ENCODE data around the gene ZC3H15. TPM values are rescaled to one million over a fixed set of nuclear protein-coding genes. Genes with fewer than 3 reads are reported as not detected.

Gene ZC3H15
- total RNA-seq, 1 donor from 2014 or later, result 77.9 TPM

- peak; percentile 93 for DNase-seq
Measured at GRCh38 chr2:186544255-186544675, 58.2 kb downstream of the ZC3H15 start.

DNA sequence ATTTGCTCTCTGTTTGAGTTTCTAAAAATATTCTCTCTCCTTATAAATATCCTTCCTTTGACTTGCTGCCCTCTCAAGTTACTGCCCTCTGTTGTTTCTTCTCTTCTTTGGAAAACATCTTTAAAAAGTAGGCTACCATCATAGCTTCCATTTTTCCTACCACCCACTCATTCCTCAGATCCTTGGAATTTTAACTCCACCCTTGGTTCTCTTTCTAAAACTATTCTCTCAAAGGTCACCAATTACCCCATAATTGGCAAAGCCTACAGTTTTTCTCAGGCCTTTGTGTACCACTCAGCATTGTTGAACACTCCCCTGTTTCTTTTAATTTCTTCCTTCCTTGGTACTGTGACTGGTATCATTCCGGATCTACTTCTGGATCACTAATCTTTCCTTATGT lies 60.8 kb downstream of the ZC3H15 start:
- peak; percentile 30 for DNase-seq

- no peak for DNase-seq
Measured at GRCh38 chr2:186551323-186552050, 65.4 kb downstream of the ZC3H15 start.

DNA sequence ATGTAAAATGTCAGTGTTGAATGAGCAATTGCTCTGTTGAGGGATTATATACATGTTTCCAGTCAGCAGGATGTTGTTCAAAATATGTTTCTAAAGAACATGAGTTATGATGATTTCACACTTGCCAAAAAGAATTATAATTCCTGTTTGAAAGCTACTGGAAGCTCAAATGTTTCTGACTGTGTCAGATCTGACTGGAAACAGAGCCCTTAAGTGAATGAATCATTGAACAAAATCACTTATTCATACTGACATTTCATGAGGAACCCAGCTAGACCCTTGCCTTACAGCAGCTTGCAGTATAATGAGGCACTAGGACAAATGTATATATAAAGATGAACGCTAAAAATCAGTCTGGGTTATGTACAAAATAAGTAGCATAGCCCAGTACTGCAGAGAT lies 68.4 kb downstream of the ZC3H15 start:
- no peak for DNase-seq

DNA sequence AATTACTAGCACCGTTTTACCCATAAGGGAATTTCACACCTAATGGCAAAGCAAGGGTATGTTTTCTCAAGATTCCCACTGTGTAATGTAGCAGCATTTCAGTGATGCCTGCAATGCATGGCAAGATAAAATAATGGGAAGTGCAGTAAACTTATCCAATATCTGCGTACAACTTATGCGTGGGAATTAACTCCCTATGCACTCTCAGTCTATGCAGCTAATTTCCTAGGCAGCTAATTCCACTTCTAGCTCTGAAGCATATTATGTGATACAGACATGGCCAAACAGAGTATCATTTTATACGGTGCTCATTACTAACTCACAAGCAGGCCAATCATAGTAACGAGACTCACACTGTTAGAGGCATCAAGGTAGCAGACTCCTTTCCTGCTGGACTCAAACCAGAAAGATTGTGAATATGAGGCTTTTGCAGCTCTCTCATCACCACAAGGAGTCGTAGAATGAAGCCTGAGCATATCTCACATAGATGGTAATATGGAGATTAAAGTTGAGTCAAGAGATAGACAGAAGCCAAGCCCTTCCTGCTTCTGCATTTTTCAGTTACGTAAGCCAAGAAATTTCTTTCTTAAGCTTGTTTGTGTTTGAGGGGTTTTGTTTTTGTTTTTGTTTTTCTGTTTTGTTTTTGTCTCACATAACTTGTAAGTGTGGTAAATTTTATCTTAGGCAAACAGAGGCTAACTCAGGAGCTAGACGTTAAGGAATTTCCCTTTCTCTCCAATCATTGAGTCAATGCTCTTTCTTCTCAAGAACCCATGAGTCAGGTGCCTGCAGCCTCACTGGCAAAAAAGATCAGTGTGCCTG lies 69.0 kb downstream of the ZC3H15 start:
- no peak for DNase-seq

DNA sequence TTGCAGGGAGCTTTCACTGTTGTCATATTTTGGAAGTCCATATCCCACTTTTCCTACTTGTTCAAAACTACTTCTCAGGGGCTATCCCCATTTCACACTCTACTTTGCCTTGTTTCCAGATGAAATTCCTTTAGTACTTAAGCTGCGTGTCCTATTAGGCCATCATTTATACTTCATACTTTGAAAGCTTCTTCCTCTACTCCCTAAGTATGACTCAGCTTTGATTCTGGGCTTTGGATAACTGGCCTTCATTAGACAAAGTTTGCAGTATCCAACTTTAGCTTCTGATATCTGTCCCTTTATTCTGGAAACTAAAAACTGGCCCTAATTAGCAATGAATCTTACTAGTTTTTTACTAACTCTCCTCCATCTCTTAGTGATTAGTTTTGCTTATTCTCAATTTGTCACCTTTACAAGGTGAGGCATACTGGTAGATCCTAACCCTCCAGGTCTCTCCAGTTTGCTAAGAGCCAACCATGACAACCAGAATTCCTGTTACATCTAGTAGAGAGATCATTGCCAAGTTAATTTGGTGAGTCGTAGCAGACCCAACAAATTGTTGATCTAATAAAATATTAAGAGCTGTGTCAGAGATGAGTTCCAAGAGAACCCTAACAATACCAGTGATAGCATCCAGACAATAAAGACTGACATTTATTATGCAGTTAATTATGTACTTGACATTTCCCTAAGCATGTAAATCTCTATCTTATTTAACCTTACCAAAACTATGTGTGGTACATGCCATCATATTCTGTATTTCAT lies 72.6 kb downstream of the ZC3H15 start:
- DNase-seq, result no peak

Other genes with a start within 250 kb of the ZC3H15 start
- gene ITGAV, start 103.8 kb downstream of the ZC3H15 start, total RNA-seq, result 182 and 188 TPM in 2 replicates
- gene FAM171B, start 207.8 kb downstream of the ZC3H15 start, total RNA-seq, result 33.0 and 40.8 TPM in 2 replicates

Measured in dermis blood vessel endothelial cell (primary cell).